ENCODE results near the gene EFNA2.
"Not testable (repeated sequence)": the region's sequence is repeated elsewhere in the genome, so short reads cannot be mapped to it uniquely, and the experiment has no call there.

Gene EFNA2

GRCh38 chr19:1304197-1304924 lies 18.7 kb downstream of the EFNA2 start:
- Histone ChIP-seq H3K27ac (ENCODE audit: low read length) (no peak overlapping the region), H3K4me1 (ENCODE audit: control insufficient read depth, insufficient read depth, low read length) (no peaks in the 10 kb centered on the region), H3K36me3 (ENCODE audit: control insufficient read depth, insufficient read depth, low read length) (no peaks in the 10 kb centered on the region), H3K4me3 (ENCODE audit: low read length) (no peak overlapping the region), H3K27me3 (ENCODE audit: control insufficient read depth, insufficient read depth, low read length) (no peaks in the 10 kb centered on the region), H3K9me3 (ENCODE audit: control insufficient read depth, insufficient read depth, low read length) (no peaks in the 10 kb centered on the region)
- WGBS (ENCODE audit: insufficient coverage, insufficient read length) = no CpG with 5 or more reads among the region's 28 CpGs
- DNase-seq (ENCODE audit: low read depth, low spot score) = no peak

DNA sequence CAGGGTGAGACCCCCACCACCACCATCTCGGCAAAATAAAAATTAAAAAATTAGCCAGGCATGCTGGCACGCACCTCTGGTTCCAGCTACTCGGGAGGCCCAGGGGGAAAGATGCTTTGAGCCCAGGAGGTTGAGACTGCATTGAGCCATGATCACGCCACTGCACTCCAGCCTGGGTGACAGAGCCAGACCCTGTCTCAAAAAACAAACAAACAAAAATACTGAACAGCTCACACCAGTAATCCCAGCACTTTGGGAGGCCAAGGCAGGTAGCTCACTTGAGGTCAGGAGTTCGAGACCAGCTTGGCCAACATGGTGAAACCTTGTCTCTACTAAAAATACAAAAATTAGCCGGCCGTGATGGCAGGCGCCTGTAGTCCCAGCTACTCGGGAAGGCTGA lies 19.7 kb downstream of the EFNA2 start:
- H3K4me1 ChIP-seq (ENCODE audit: control insufficient read depth, insufficient read depth, low read length); H3K36me3 ChIP-seq (ENCODE audit: control insufficient read depth, insufficient read depth, low read length); H3K27me3 ChIP-seq (ENCODE audit: control insufficient read depth, insufficient read depth, low read length); H3K9me3 ChIP-seq (ENCODE audit: control insufficient read depth, insufficient read depth, low read length); DNase-seq (ENCODE audit: low read depth, low spot score); H3K4me3 ChIP-seq (ENCODE audit: low read length); H3K27ac ChIP-seq (ENCODE audit: low read length): not testable (repeated sequence)
- WGBS (ENCODE audit: insufficient coverage, insufficient read length) = no CpG with 5 or more reads among the region's 9 CpGs

DNA sequence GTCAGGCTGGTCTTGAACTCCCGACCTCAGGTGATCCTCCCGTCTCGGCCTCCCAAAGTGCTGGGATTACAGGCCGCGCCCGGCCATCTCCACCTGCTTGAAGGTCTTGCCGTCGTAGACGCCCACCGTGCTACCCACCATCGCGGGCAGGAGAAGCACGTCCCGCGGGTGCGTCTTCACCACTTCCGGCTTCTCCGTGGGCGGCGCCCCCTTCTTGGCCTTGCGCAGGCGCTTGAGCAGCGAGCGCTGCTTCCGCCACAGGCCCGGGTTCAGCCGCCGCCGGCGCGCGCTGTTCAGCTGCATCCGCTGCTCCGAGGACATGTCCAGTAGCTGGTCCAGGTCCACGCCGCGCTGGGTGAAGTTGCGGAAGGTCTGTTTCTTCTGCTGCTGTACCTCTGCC lies 21.6 kb downstream of the EFNA2 start:
- DNase-seq (ENCODE audit: low read depth, low spot score) = no peak
- H3K9me3 ChIP-seq (ENCODE audit: control insufficient read depth, insufficient read depth, low read length) = no peaks in the 10 kb centered on the region
- WGBS (ENCODE audit: insufficient coverage, insufficient read length) = no CpG with 5 or more reads among the region's 38 CpGs
- no peaks in the 10 kb centered on the region for H3K4me1 ChIP-seq (ENCODE audit: control insufficient read depth, insufficient read depth, low read length)
- no peaks in the 10 kb centered on the region for H3K36me3 ChIP-seq (ENCODE audit: control insufficient read depth, insufficient read depth, low read length)
- no peak overlapping the region for H3K27ac ChIP-seq (ENCODE audit: low read length)
- H3K27me3 ChIP-seq (ENCODE audit: control insufficient read depth, insufficient read depth, low read length) = no peaks in the 10 kb centered on the region
- no peak overlapping the region for H3K4me3 ChIP-seq (ENCODE audit: low read length)

DNA sequence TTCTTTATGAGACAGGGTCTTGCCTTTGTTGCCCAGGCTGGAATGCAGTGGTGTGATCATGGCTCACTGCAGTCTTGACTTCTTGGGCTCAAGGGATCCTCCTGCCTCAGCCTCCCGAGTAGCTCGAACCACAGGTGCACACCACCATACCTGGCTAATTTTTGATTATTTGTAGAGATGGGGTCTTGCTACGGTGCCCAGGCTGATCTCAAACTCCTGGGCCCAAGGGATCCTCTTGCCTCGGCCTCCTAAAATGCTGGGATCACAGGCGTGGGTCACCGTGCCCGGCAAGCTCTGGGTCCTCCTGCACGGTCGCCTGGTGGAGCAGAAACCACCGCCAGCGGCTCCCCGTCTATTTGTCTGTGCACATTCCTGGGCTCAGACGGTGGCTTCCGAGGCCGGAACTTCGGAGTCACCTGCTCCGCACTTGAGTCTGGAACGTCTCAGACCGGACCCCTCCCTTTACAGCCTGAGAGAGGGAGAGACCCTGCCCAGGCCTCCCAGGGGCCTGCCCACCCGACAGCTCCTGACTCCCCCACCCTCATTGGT lies 22.2 kb downstream of the EFNA2 start:
- no CpG with 5 or more reads among the region's 20 CpGs for WGBS (ENCODE audit: insufficient coverage, insufficient read length)
- Histone ChIP-seq H3K36me3 (ENCODE audit: control insufficient read depth, insufficient read depth, low read length) (no peaks in the 10 kb centered on the region), H3K9me3 (ENCODE audit: control insufficient read depth, insufficient read depth, low read length) (no peaks in the 10 kb centered on the region), H3K4me1 (ENCODE audit: control insufficient read depth, insufficient read depth, low read length) (no peaks in the 10 kb centered on the region), H3K4me3 (ENCODE audit: low read length) (no peak overlapping the region), H3K27me3 (ENCODE audit: control insufficient read depth, insufficient read depth, low read length) (no peaks in the 10 kb centered on the region), H3K27ac (ENCODE audit: low read length) (no peak overlapping the region)
- DNase-seq (ENCODE audit: low read depth, low spot score) = no peak

GRCh38 chr19:1308718-1309117 lies 23.0 kb downstream of the EFNA2 start:
- no peak overlapping the region for H3K4me3 ChIP-seq (ENCODE audit: low read length)
- no CpG with 5 or more reads among the region's 11 CpGs for WGBS (ENCODE audit: insufficient coverage, insufficient read length)

DNA sequence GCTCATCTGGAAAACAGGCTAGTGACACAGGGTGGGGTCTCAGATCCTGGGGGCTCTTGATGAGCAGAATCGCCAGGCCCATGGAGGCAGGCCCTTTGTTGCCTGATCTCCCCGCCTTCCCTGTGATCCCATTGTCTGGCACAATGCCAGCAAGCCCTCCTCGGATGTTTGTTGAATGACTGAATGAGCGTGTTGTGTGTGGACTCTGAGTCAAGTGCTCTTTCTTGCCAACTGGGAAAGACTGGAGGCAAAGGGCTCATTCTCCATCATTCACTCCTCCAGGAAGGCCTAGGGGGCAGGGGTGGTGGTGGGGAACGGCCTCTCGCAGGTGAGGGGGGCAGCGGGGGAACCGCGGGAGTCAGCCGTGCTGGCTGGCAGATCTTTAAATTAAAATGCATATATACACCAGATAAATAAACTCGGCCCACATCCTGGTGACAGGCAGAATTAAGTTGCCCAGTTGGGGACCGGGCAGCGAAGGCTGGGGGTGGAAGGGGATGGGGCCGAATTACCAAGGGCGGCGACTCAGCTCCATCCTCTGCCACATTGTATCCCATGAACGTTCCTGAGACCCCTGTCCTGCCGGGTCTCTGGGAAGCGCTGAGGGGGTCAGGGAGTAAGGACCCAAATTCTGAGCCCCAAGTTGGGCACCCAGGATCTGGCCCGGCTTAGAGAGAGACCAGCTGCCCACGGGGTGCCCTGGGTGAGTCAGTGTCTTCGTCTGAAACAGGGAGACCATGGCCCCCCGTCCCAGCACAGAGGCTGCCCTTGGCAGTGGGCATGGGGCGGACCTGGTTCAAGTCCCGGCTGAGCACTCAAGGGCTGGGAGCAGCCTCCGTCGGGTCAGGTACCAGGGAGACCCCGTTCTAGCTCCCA lies 24.5 kb downstream of the EFNA2 start:
- Histone ChIP-seq H3K27ac (ENCODE audit: low read length) (no peak overlapping the region), H3K27me3 (ENCODE audit: control insufficient read depth, insufficient read depth, low read length) (no peaks in the 10 kb centered on the region), H3K9me3 (ENCODE audit: control insufficient read depth, insufficient read depth, low read length) (no peaks in the 10 kb centered on the region), H3K4me3 (ENCODE audit: low read length) (no peak overlapping the region), H3K4me1 (ENCODE audit: control insufficient read depth, insufficient read depth, low read length) (no peaks in the 10 kb centered on the region), H3K36me3 (ENCODE audit: control insufficient read depth, insufficient read depth, low read length) (no peaks in the 10 kb centered on the region)
- DNase-seq (ENCODE audit: low read depth, low spot score) = no peak
- WGBS (ENCODE audit: insufficient coverage, insufficient read length) = no CpG with 5 or more reads among the region's 28 CpGs

More at GRCh38 chr19:1308718-1309117, 23.0 kb downstream of the EFNA2 start:
- H3K9me3 ChIP-seq (ENCODE audit: control insufficient read depth, insufficient read depth, low read length) = no peaks in the 10 kb centered on the region
- H3K36me3 ChIP-seq (ENCODE audit: control insufficient read depth, insufficient read depth, low read length) = no peaks in the 10 kb centered on the region
- no peak overlapping the region for H3K27ac ChIP-seq (ENCODE audit: low read length)
- DNase-seq (ENCODE audit: low read depth, low spot score) = no peak
- no peaks in the 10 kb centered on the region for H3K27me3 ChIP-seq (ENCODE audit: control insufficient read depth, insufficient read depth, low read length)
- H3K4me1 ChIP-seq (ENCODE audit: control insufficient read depth, insufficient read depth, low read length) = no peaks in the 10 kb centered on the region

DNA sequence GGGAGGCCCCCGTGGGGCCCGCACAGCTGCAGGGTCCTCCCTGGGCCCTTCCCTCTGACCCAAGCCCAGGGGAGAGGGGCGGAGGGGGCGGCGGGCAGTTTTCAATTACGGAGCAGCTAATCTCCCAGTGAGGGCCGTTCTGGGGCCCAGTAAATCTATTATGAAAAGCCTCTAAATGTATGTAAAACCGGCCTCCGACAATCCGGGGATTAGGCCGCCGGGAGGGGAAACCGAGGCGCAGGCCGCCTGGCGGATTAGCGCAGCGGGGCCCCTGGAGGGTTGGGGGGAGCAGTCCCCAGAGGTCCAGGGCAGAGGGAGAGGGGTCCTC lies 25.1 kb downstream of the EFNA2 start:
- no CpG with 5 or more reads among the region's 18 CpGs for WGBS (ENCODE audit: insufficient coverage, insufficient read length)
- Histone ChIP-seq H3K4me3 (ENCODE audit: low read length) (no peak overlapping the region), H3K27ac (ENCODE audit: low read length) (no peak overlapping the region), H3K9me3 (ENCODE audit: control insufficient read depth, insufficient read depth, low read length) (no peaks in the 10 kb centered on the region), H3K27me3 (ENCODE audit: control insufficient read depth, insufficient read depth, low read length) (no peaks in the 10 kb centered on the region), H3K4me1 (ENCODE audit: control insufficient read depth, insufficient read depth, low read length) (no peaks in the 10 kb centered on the region), H3K36me3 (ENCODE audit: control insufficient read depth, insufficient read depth, low read length) (no peaks in the 10 kb centered on the region)
- DNase-seq (ENCODE audit: low read depth, low spot score) = no peak

DNA sequence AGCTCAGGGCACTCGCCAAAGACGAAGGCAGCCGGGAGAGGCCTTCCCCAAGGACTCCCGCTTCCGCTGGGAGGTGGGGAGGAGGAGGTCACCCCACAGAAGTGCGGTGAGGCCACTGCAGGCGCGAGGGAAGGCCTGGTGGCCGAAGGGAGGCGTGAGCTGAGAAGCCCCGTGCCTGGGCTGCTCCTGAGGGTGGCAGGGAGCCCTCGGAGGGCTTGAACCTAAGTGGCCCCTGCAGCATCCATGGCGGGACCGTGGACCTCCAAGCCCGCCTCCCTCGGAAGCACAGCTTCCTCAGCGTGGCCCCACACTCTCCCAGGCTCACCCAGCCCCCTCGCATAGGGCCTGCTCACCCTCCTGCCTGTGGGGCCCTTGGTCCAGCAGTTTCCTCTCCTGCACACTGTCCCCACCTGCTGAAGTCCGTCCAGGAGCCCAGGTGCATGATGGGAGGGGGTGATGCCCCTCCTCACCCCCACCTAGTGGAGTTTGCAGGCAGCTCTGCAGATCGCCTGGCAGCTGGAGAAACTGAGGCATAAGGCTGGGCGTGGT lies 25.9 kb downstream of the EFNA2 start:
- no peak for DNase-seq (ENCODE audit: low read depth, low spot score)
- no peaks in the 10 kb centered on the region; the same call in 1 of the 2 replicates for H3K27me3 ChIP-seq (ENCODE audit: control insufficient read depth, insufficient read depth, low read length)
- no peaks in the 10 kb centered on the region for H3K36me3 ChIP-seq (ENCODE audit: control insufficient read depth, insufficient read depth, low read length)
- H3K4me3 ChIP-seq (ENCODE audit: low read length) = no peak overlapping the region
- no peaks in the 10 kb centered on the region for H3K4me1 ChIP-seq (ENCODE audit: control insufficient read depth, insufficient read depth, low read length)
- no peaks in the 10 kb centered on the region for H3K9me3 ChIP-seq (ENCODE audit: control insufficient read depth, insufficient read depth, low read length)
- no peak overlapping the region for H3K27ac ChIP-seq (ENCODE audit: low read length)
- WGBS (ENCODE audit: insufficient coverage, insufficient read length) = no CpG with 5 or more reads among the region's 21 CpGs

GRCh38 chr19:1312767-1313694 lies 27.4 kb downstream of the EFNA2 start:
- Histone ChIP-seq H3K27me3 (ENCODE audit: control insufficient read depth, insufficient read depth, low read length) (no peaks in the 10 kb centered on the region; the same call in 1 of the 2 replicates), H3K36me3 (ENCODE audit: control insufficient read depth, insufficient read depth, low read length) (no peaks in the 10 kb centered on the region), H3K9me3 (ENCODE audit: control insufficient read depth, insufficient read depth, low read length) (no peaks in the 10 kb centered on the region), H3K27ac (ENCODE audit: low read length) (no peak overlapping the region), H3K4me3 (ENCODE audit: low read length) (no peak overlapping the region), H3K4me1 (ENCODE audit: control insufficient read depth, insufficient read depth, low read length) (no peaks in the 10 kb centered on the region)
- WGBS (ENCODE audit: insufficient coverage, insufficient read length) = no CpG with 5 or more reads among the region's 61 CpGs
- DNase-seq (ENCODE audit: low read depth, low spot score) = no peak
